ENCODE data around the gene PTAFR.

Gene PTAFR

DNA sequence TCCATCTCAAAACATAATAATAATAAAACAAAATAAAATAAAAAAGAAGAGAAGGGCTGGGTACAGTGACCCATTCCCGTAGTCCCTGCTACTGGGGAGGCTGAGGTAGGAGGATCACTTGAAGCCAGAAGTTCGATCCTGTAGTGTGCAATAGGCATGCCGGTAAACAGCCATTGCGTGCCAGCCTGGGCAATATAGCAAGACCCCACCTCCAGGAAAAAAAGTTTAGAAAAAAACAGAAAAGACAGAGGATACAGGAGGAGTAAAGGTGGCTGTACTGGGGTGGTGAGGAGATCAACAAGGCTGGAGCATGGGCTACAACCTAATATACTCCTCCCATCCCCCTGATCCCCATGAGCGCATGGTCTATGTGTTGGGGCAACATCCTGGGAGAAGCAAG, 30.8 kb downstream of the PTAFR start:
- Histone ChIP-seq H3K9me3 (ENCODE audit: insufficient read depth, low read length, severe bottlenecking) (no peaks in the 10 kb centered on the region), H3K9ac (ENCODE audit: low read depth, low read length) (no peak overlapping the region), H2AFZ (ENCODE audit: low read depth, low read length) (no peak overlapping the region), H3K27ac (ENCODE audit: low read length) (no peak overlapping the region), H4K20me1 (ENCODE audit: insufficient read depth, low read length) (no peaks in the 10 kb centered on the region), H3K4me1 (ENCODE audit: insufficient read depth, low read length) (no peaks in the 10 kb centered on the region), H3K4me3 (ENCODE audit: low read depth in 1 of 2, low read length in 2 of 2) (no peak overlapping the region), H3K4me2 (ENCODE audit: insufficient read depth, low read length) (no peak overlapping the region), H3K27me3 (ENCODE audit: insufficient read depth, low read length, poor library complexity) (no peaks in the 10 kb centered on the region), H3K79me2 (ENCODE audit: insufficient read depth, low read length) (no peaks in the 10 kb centered on the region), H3K36me3 (ENCODE audit: insufficient read depth, low read length) (no peaks in the 10 kb centered on the region)
- ATAC-seq (ENCODE audit: insufficient read depth, low read depth) = no peak
- TF ChIP-seq, protein P1, sequence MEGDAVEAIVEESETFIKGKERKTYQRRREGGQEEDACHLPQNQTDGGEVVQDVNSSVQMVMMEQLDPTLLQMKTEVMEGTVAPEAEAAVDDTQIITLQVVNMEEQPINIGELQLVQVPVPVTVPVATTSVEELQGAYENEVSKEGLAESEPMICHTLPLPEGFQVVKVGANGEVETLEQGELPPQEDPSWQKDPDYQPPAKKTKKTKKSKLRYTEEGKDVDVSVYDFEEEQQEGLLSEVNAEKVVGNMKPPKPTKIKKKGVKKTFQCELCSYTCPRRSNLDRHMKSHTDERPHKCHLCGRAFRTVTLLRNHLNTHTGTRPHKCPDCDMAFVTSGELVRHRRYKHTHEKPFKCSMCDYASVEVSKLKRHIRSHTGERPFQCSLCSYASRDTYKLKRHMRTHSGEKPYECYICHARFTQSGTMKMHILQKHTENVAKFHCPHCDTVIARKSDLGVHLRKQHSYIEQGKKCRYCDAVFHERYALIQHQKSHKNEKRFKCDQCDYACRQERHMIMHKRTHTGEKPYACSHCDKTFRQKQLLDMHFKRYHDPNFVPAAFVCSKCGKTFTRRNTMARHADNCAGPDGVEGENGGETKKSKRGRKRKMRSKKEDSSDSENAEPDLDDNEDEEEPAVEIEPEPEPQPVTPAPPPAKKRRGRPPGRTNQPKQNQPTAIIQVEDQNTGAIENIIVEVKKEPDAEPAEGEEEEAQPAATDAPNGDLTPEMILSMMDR (IDR thresholded peaks at IDR 0.05; ENCODE audit: borderline replicate concordance, extremely low read depth, low read length, poor library complexity, severe bottlenecking) = no peak
- no peak for TF ChIP-seq EZH2 (IDR thresholded peaks at IDR 0.05; ENCODE audit: borderline replicate concordance, low read depth, low read length, severe bottlenecking)
- DNase-seq = no peak

DNA sequence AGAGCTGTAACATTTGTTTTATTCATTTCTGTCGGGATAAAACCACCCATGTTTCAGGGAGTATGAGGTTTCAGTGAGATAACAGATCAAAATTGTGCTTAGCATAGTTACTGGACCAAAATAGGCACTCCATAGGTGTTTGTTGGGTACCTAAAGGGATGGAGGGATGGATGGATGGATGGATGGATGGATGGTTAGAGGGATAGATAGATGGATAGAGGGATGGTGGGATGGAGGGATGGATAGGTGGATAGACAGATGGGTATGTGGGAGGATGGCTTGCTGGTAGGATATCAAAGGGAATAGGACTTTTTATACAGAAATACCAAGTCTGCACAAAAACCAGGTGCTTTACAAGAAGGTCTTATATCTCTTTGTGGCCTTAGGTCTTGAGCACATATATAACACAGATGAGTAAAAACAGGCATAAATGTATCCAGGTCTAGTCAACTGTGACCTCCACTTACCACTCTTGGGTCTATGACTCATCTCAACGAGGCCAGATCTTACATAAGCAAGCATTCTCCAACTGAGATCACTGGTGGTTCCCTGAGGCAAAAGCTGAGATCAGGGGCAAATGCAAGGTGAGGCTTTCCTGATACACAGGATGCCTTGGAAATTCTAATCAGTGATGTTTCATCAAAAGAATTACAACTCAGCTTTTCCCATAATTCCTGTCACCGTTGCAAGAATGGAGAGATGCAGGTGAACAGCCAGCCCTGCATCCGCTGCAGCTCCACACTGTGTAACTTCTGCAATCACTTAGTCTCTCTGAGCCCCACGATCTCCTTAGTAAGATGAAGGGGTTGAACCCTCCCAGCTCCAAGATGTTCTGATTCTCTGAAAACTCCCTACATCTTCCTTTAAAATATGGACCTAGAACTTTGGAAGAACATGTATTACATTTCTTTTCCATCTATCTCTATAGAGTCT, 32.0 kb downstream of the PTAFR start:
- H3K9ac ChIP-seq (ENCODE audit: low read depth, low read length) = no peak overlapping the region
- H3K4me1 ChIP-seq (ENCODE audit: insufficient read depth, low read length) = no peaks in the 10 kb centered on the region
- H3K36me3 ChIP-seq (ENCODE audit: insufficient read depth, low read length) = no peaks in the 10 kb centered on the region
- no peak overlapping the region for H3K4me3 ChIP-seq (ENCODE audit: low read depth in 1 of 2, low read length in 2 of 2)
- H2AFZ ChIP-seq (ENCODE audit: low read depth, low read length) = no peak overlapping the region
- H3K9me3 ChIP-seq (ENCODE audit: insufficient read depth, low read length, severe bottlenecking) = no peaks in the 10 kb centered on the region
- DNase-seq (no peak), ATAC-seq (ENCODE audit: insufficient read depth, low read depth) (no peak)
- no peaks in the 10 kb centered on the region for H3K79me2 ChIP-seq (ENCODE audit: insufficient read depth, low read length)
- TF ChIP-seq EZH2 (IDR thresholded peaks at IDR 0.05; ENCODE audit: borderline replicate concordance, low read depth, low read length, severe bottlenecking) = no peak
- TF ChIP-seq, protein P1 (IDR thresholded peaks at IDR 0.05; ENCODE audit: borderline replicate concordance, extremely low read depth, low read length, poor library complexity, severe bottlenecking) = no peak
- no peaks in the 10 kb centered on the region for H4K20me1 ChIP-seq (ENCODE audit: insufficient read depth, low read length)
- H3K4me2 ChIP-seq (ENCODE audit: insufficient read depth, low read length) = no peak overlapping the region
- H3K27me3 ChIP-seq (ENCODE audit: insufficient read depth, low read length, poor library complexity) = no peaks in the 10 kb centered on the region
- H3K27ac ChIP-seq (ENCODE audit: low read length) = no peak overlapping the region

DNA sequence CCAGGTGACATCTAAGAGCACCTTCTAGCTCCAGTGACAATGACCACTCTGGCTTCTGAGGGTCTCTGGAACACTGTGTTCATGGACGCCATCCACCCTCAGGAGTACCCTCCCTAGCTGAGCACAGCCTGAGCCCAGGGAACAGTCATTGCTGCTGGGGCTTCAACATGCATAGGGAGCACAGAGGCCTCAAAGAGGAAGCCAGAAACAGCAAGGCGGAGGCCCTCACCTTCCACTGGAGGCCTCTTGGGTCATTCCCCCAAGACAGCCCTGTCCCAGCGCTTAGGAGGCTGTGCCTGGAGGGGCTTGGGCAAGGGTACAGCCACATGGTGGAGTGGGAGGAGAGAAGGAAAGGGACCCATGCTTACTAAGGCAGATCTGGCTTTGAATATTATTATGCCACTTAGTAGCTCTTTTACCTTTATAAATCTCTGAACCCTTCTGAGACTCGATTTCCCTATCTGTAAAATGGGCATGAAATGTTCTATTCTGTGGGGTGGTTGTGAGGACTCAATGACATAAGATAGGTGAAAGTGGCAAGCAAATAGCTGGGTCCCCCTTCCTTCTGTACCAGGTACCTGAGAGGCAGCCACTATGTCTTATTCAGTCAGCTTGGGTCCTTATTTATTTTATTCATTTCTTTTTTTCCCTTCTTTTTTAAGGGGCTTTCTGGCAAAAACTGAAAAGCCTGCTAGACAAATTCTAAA, 32.8 kb downstream of the PTAFR start:
- Histone ChIP-seq H4K20me1 (ENCODE audit: insufficient read depth, low read length) (no peaks in the 10 kb centered on the region), H3K79me2 (ENCODE audit: insufficient read depth, low read length) (no peaks in the 10 kb centered on the region), H3K9me3 (ENCODE audit: insufficient read depth, low read length, severe bottlenecking) (no peaks in the 10 kb centered on the region), H3K4me1 (ENCODE audit: insufficient read depth, low read length) (no peaks in the 10 kb centered on the region), H3K9ac (ENCODE audit: low read depth, low read length) (no peak overlapping the region), H2AFZ (ENCODE audit: low read depth, low read length) (no peak overlapping the region), H3K27ac (ENCODE audit: low read length) (no peak overlapping the region), H3K4me2 (ENCODE audit: insufficient read depth, low read length) (no peak overlapping the region), H3K27me3 (ENCODE audit: insufficient read depth, low read length, poor library complexity) (no peaks in the 10 kb centered on the region), H3K4me3 (ENCODE audit: low read depth in 1 of 2, low read length in 2 of 2) (no peak overlapping the region), H3K36me3 (ENCODE audit: insufficient read depth, low read length) (no peaks in the 10 kb centered on the region)
- DNase-seq (no peak), ATAC-seq (ENCODE audit: insufficient read depth, low read depth) (no peak)
- TF ChIP-seq, protein P1 (IDR thresholded peaks at IDR 0.05; ENCODE audit: borderline replicate concordance, extremely low read depth, low read length, poor library complexity, severe bottlenecking) = no peak
- no peak for TF ChIP-seq EZH2 (IDR thresholded peaks at IDR 0.05; ENCODE audit: borderline replicate concordance, low read depth, low read length, severe bottlenecking)

All from DND-41 (cell line).